SK-N-SH treated with all-trans-retinoic acid at 6 μM for 48 hours (cell line): Measurements from ENCODE around the gene RELL2.

Source experiments
- ATAC-seq: fragments of 200-7000 bp; cut with Tn5 transposase; 3 replicates; pipeline ENCODE4 v1.9.1; 2020; ENCODE audit warnings: mild to moderate bottlenecking, moderate library complexity
- ARNTL ChIP-seq: fragments of 450-650 bp; formaldehyde crosslinking; IDR thresholded peaks from 2 replicates; pipeline ENCODE4 v1.5.0; 2020; ENCODE audit warnings: low read depth, mild to moderate bottlenecking, moderate library complexity, borderline replicate concordance
- BACH2 ChIP-seq: fragments of 250-450 bp; sonication (Bioruptor Pico); IDR thresholded peaks from 2 replicates; pipeline ENCODE4 v1.9.0; 2021; ENCODE audit warnings: mild to moderate bottlenecking, borderline replicate concordance
- ESRRG ChIP-seq: fragments of 250-450 bp; sonication (Bioruptor Pico); IDR thresholded peaks from 2 replicates; pipeline ENCODE4 v1.6.1; 2021; ENCODE audit warnings: mild to moderate bottlenecking
- GLIS3 ChIP-seq: fragments of 250-450 bp; sonication (Bioruptor Pico); IDR thresholded peaks from 2 replicates; pipeline ENCODE4 v1.5.0; 2020; ENCODE audit warnings: mild to moderate bottlenecking, moderate library complexity
- ISL1 ChIP-seq: fragments of 250-450 bp; sonication (Bioruptor Pico); IDR thresholded peaks from 2 replicates; pipeline ENCODE4 v2.1.2; 2022; ENCODE audit warnings: mild to moderate bottlenecking, moderate library complexity
- PPARA ChIP-seq: fragments of 250-450 bp; sonication (Bioruptor Pico); IDR thresholded peaks from 2 replicates; pipeline ENCODE4 v1.5.0; 2020; ENCODE audit warnings: mild to moderate bottlenecking, borderline replicate concordance
- RARB ChIP-seq: fragments of 250-450 bp; sonication (Bioruptor Pico); IDR thresholded peaks from 2 replicates; pipeline ENCODE4 v1.8.0; 2021; ENCODE audit warnings: mild to moderate bottlenecking, moderate library complexity
- TCF4 ChIP-seq: fragments of 250-450 bp; sonication (Bioruptor Pico); IDR thresholded peaks from 2 replicates; pipeline ENCODE4 v1.8.0; 2021; ENCODE audit warnings: mild to moderate bottlenecking, moderate library complexity, borderline replicate concordance
- ZC3H10 ChIP-seq: fragments of 250-450 bp; sonication (Bioruptor Pico); IDR thresholded peaks from 2 replicates; pipeline ENCODE4 v1.5.1; 2021; ENCODE audit warnings: mild to moderate bottlenecking, moderate library complexity
- ZFP3 ChIP-seq: fragments of 250-450 bp; sonication (Bioruptor Pico); IDR thresholded peaks from 2 replicates; pipeline ENCODE4 v1.5.0; 2020; ENCODE audit warnings: mild to moderate bottlenecking, moderate library complexity
- ZFP30 ChIP-seq: fragments of 450-650 bp; formaldehyde crosslinking; IDR thresholded peaks from 2 replicates; pipeline ENCODE4 v1.5.0; 2022; ENCODE audit warnings: mild to moderate bottlenecking, moderate library complexity
- ZNF565 ChIP-seq: fragments of 450-650 bp; formaldehyde crosslinking; conservative IDR thresholded peaks from 2 replicates; pipeline ENCODE4 v1.5.0; 2020; ENCODE audit warnings: low read depth, mild to moderate bottlenecking, moderate library complexity
- ZNF8 ChIP-seq: fragments of 450-650 bp; formaldehyde crosslinking; IDR thresholded peaks from 2 replicates; pipeline ENCODE4 v1.5.0; 2020; ENCODE audit warnings: mild to moderate bottlenecking, moderate library complexity
- TF ChIP-seq, protein P1 (sequence below): fragments of 250-450 bp; sonication (Bioruptor Pico); IDR thresholded peaks from 2 replicates; pipeline ENCODE4 v1.8.0; 2020; ENCODE audit warnings: mild to moderate bottlenecking, moderate library complexity, borderline replicate concordance
- TF ChIP-seq, protein P2 (sequence below): fragments of 250-450 bp; sonication (Bioruptor Pico); IDR thresholded peaks from 2 replicates; pipeline ENCODE4 v1.5.0; 2020; ENCODE audit warnings: mild to moderate bottlenecking, moderate library complexity
- TF ChIP-seq, protein P3 (sequence below): fragments of 250-450 bp; sonication (Bioruptor Pico); IDR thresholded peaks from 2 replicates; pipeline ENCODE4 v1.8.0; 2021; ENCODE audit warnings: low read depth, mild to moderate bottlenecking, moderate library complexity, borderline replicate concordance
- TF ChIP-seq, protein P4 (sequence below): fragments of 250-450 bp; sonication (Bioruptor Pico); IDR thresholded peaks from 2 replicates; pipeline ENCODE4 v1.5.1; 2020; ENCODE audit warnings: low read depth, mild to moderate bottlenecking, moderate library complexity

Gene RELL2

DNA sequence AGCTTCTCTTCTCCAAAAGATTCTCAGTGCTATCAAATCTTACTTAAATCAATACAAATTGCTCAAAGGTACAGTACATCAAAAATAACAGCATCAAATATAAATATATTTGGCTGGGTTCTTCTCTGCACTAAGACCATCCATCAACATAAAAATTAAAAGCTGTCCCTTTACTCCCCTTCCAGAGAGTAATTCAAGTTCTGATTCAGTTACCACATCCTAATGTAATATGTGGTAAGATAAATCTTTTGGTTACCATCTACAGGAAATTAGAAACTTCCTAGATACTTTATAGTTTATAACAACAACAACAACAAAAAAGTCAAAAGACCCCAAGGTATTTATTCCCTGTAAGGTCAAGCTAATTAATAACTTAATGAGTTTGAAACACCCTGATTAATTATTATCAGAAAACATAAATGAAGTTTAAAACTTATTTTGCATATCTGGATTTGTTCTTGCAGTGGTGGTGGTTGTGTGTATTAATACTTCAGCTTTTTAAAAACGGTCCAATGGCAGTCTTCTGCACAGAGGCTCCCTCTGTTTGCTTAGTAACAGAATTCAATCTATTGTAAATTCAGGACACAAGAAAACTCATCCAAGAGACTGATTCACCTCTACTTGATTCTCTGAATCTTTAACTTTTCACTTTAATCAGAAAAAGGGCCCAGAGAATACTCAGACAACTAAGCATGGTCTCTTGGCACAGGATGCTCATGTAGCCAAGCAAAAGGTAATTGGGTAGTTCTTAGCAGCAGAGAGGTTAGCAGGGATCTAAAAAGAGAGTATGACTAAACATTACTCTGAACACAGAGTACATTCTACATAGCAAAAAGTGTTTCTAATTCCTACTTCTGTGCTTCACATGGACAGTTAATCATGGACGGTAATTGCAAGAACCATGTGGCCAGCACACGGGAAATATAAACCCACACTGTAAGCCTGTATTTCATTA lies 38.1 kb upstream of the RELL2 start:
- peak; percentile 67 for ATAC-seq
- peak; percentile 54 for TF ChIP-seq ISL1 (CRISPR knock-in tag)
- TF ChIP-seq PPARA (CRISPR knock-in tag): no peak

DNA sequence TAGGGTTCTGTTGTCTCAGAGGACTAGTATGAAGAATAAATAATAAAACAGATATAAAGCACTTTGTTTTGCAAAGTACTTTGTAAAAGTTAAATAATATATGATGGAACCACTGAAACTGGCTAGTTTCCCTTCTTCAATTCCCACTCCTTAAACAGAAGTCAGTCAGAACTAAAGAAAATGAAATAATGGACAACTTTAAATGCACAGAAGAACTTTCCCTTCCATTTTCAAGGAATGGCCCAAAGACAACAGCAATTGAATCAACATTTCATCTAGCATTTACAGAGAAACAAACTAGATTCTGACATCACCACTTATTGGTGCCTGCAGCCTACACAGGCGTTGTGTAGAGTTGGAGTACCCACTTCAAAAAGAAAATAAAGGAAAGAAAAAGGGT lies 34.2 kb upstream of the RELL2 start:
- no peak for ATAC-seq
- TF ChIP-seq TCF4 (CRISPR knock-in tag): no peak
- TF ChIP-seq, protein P1, sequence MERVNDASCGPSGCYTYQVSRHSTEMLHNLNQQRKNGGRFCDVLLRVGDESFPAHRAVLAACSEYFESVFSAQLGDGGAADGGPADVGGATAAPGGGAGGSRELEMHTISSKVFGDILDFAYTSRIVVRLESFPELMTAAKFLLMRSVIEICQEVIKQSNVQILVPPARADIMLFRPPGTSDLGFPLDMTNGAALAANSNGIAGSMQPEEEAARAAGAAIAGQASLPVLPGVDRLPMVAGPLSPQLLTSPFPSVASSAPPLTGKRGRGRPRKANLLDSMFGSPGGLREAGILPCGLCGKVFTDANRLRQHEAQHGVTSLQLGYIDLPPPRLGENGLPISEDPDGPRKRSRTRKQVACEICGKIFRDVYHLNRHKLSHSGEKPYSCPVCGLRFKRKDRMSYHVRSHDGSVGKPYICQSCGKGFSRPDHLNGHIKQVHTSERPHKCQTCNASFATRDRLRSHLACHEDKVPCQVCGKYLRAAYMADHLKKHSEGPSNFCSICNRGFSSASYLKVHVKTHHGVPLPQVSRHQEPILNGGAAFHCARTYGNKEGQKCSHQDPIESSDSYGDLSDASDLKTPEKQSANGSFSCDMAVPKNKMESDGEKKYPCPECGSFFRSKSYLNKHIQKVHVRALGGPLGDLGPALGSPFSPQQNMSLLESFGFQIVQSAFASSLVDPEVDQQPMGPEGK (CRISPR knock-in tag): no peak
- TF ChIP-seq, protein P2, sequence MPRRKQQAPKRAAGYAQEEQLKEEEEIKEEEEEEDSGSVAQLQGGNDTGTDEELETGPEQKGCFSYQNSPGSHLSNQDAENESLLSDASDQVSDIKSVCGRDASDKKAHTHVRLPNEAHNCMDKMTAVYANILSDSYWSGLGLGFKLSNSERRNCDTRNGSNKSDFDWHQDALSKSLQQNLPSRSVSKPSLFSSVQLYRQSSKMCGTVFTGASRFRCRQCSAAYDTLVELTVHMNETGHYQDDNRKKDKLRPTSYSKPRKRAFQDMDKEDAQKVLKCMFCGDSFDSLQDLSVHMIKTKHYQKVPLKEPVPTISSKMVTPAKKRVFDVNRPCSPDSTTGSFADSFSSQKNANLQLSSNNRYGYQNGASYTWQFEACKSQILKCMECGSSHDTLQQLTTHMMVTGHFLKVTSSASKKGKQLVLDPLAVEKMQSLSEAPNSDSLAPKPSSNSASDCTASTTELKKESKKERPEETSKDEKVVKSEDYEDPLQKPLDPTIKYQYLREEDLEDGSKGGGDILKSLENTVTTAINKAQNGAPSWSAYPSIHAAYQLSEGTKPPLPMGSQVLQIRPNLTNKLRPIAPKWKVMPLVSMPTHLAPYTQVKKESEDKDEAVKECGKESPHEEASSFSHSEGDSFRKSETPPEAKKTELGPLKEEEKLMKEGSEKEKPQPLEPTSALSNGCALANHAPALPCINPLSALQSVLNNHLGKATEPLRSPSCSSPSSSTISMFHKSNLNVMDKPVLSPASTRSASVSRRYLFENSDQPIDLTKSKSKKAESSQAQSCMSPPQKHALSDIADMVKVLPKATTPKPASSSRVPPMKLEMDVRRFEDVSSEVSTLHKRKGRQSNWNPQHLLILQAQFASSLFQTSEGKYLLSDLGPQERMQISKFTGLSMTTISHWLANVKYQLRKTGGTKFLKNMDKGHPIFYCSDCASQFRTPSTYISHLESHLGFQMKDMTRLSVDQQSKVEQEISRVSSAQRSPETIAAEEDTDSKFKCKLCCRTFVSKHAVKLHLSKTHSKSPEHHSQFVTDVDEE (CRISPR knock-in tag): no peak
- TF ChIP-seq ZFP30 (CRISPR knock-in tag): no peak
- no peak for TF ChIP-seq ISL1 (CRISPR knock-in tag)
- TF ChIP-seq BACH2 (CRISPR knock-in tag): no peak
- no peak for TF ChIP-seq GLIS3 (CRISPR knock-in tag)
- no peak for TF ChIP-seq ZC3H10 (CRISPR knock-in tag)
- TF ChIP-seq ZFP3 (CRISPR knock-in tag): no peak
- no peak for TF ChIP-seq ESRRG
- TF ChIP-seq RARB (CRISPR knock-in tag): no peak
- no peak for TF ChIP-seq ARNTL (CRISPR knock-in tag)
- TF ChIP-seq, protein P3, sequence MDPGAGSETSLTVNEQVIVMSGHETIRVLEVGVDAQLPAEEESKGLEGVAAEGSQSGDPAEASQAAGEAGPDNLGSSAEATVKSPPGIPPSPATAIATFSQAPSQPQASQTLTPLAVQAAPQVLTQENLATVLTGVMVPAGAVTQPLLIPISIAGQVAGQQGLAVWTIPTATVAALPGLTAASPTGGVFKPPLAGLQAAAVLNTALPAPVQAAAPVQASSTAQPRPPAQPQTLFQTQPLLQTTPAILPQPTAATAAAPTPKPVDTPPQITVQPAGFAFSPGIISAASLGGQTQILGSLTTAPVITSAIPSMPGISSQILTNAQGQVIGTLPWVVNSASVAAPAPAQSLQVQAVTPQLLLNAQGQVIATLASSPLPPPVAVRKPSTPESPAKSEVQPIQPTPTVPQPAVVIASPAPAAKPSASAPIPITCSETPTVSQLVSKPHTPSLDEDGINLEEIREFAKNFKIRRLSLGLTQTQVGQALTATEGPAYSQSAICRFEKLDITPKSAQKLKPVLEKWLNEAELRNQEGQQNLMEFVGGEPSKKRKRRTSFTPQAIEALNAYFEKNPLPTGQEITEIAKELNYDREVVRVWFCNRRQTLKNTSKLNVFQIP: no peak
- TF ChIP-seq ZNF8: no peak

DNA sequence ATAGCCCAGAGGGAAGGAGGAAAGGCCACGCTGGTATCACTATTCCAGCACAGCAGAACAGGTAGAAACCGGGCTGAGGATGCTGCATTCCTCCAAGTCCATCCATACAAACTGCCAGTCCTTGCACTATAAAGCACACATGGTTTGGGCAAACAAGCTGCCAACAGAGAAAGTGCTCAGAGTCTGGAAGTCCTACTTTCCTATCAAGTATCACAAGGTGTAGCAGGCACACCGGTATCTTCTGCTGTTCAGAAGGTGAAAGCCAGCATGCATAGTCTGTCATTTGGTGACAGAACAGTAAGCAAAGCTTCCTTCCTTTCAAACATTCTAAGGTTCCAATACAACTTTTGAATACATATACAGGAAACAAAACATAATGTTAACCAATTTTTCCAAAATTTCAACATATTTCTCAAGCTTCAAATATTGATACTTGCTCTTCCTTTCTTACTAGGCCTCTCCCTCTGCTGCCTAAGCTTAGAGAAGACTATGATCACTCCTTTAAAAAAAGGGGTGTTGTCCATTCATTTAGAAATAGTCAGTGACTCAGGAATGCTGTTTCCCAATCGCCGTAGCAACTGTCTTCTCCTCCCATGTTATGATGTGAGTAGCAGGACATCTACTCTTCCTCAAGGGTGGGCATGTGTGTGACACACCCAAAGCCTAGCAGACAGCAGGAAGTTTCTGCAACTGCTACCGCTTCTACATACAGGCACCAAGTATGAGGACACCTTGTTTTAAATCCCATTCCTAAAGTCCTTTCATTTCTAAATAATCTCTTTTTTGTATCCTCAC lies 32.7 kb upstream of the RELL2 start:
- TF ChIP-seq, protein P1 (CRISPR knock-in tag): no peak
- TF ChIP-seq, protein P4, sequence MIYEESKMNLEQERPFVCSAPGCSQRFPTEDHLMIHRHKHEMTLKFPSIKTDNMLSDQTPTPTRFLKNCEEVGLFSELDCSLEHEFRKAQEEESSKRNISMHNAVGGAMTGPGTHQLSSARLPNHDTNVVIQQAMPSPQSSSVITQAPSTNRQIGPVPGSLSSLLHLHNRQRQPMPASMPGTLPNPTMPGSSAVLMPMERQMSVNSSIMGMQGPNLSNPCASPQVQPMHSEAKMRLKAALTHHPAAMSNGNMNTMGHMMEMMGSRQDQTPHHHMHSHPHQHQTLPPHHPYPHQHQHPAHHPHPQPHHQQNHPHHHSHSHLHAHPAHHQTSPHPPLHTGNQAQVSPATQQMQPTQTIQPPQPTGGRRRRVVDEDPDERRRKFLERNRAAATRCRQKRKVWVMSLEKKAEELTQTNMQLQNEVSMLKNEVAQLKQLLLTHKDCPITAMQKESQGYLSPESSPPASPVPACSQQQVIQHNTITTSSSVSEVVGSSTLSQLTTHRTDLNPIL: no peak
- TF ChIP-seq ZNF565: no peak
- ATAC-seq: peak; percentile 95
